CD4-positive, alpha-beta memory T cell (primary cell): ENCODE data around the gene COL1A1. TPM values are rescaled to one million over a fixed set of nuclear protein-coding genes. Genes with fewer than 3 reads are reported as not detected.

Source experiments
- CTCF ChIA-PET: fragments of 350-600 bp; sonication (Branson Sonifier 250); formaldehyde crosslinking; loops from one replicate; lab custom pipeline; 2021; ENCODE audit warnings: inconsistent platforms; ENCODE audit not compliant: partially characterized antibody; lab: Charles Lee
- POLR2A ChIA-PET: fragments of 350-600 bp; sonication (Branson Sonifier 250); formaldehyde crosslinking; loops from one replicate; lab custom pipeline; 2021; ENCODE audit not compliant: partially characterized antibody; lab: Charles Lee
- DNase-seq, 5 donors: peaks; one replicate each; pipeline versions ENCODE4 v3.0.0 to v3.0.0-alpha.2; 2020 to 2022; ENCODE audit warnings: mixed read lengths in 1 of 5
- H3K27ac ChIP-seq: one replicate; pipeline ENCODE4 v1.7.0; 2013; ENCODE audit warnings: low read depth, low read length
- H3K27me3 ChIP-seq: 2 replicates; pipeline ENCODE4 v1.7.0; 2013; ENCODE audit warnings: mild to moderate bottlenecking, low read length, moderate library complexity; ENCODE audit not compliant: insufficient read depth
- H3K36me3 ChIP-seq: 2 replicates; pipeline ENCODE4 v1.7.0; 2013; ENCODE audit warnings: mild to moderate bottlenecking, low read length, moderate library complexity; ENCODE audit not compliant: insufficient read depth
- H3K4me1 ChIP-seq: 2 replicates; pipeline ENCODE4 v1.7.0; 2013; ENCODE audit warnings: mild to moderate bottlenecking, low read length, moderate library complexity; ENCODE audit not compliant: insufficient read depth
- H3K4me3 ChIP-seq, 2 donors: one replicate each; pipeline ENCODE4 v1.7.0; 2013; ENCODE audit warnings: low read length in 2 of 2, mild to moderate bottlenecking in 1 of 2
- H3K9me3 ChIP-seq, 2 donors: one replicate each; pipeline ENCODE4 v1.7.0; 2013; ENCODE audit warnings: low read length in 2 of 2, control low read depth in 1 of 2; ENCODE audit not compliant: control insufficient read depth in 1 of 2
- H3K27ac Mint-ChIP-seq, 7 donors: one replicate each; pipeline ENCODE4 v1.8.0; 2020 to 2021; ENCODE audit warnings: mixed read lengths in 7 of 7, mild to moderate bottlenecking in 6 of 7, inconsistent platforms in 3 of 7, moderate library complexity in 3 of 7
- H3K27me3 Mint-ChIP-seq, 2 donors: one replicate each; pipeline ENCODE4 v1.8.0; 2020 to 2021; ENCODE audit warnings: mixed read lengths in 2 of 2
- H3K36me3 Mint-ChIP-seq, 2 donors: one replicate each; pipeline ENCODE4 v1.8.0; 2020 to 2021; ENCODE audit warnings: mixed read lengths in 2 of 2, inconsistent platforms in 1 of 2, mild to moderate bottlenecking in 1 of 2
- H3K4me1 Mint-ChIP-seq, 4 donors: one replicate each; pipeline ENCODE4 v1.8.0; 2020 to 2021; ENCODE audit warnings: mixed read lengths in 4 of 4, mild to moderate bottlenecking in 1 of 4
- H3K4me3 Mint-ChIP-seq, 8 donors: one replicate each; pipeline ENCODE4 v1.8.0; 2020 to 2021; ENCODE audit warnings: mixed read lengths in 8 of 8, mild to moderate bottlenecking in 7 of 8, moderate library complexity in 6 of 8, inconsistent platforms in 3 of 8
- H3K9me3 Mint-ChIP-seq, 8 donors: one replicate each; pipeline ENCODE4 v1.8.0; 2020 to 2021; ENCODE audit warnings: mixed read lengths in 8 of 8, mild to moderate bottlenecking in 5 of 8, inconsistent platforms in 3 of 8, moderate library complexity in 1 of 8
- intact Hi-C: fragments of 100-400 bp; cut with micrococcal nuclease; formaldehyde crosslinking; loops from one replicate; pipeline ENCODE4 v1.15.1; 2023
- polyA plus RNA-seq, 2 donors: library from polyadenylated mRNA; unstranded; fragments of 300-500 nt; fragmentation: Illumina TruSeq; gene quantifications; one replicate each; pipeline ENCODE4 v1.2.3, GENCODE V29; 2021
- total RNA-seq, 2 experiments: library from RNA; stranded (reverse); gene quantifications; one replicate each; pipeline ENCODE4 v1.2.3, GENCODE V29; 2021

The COL1A1 gene
- total and polyA plus RNA-seq, 4 experiments from 2014 or later, result 1.0 to 1.6 TPM; not detected in 2

DNA sequence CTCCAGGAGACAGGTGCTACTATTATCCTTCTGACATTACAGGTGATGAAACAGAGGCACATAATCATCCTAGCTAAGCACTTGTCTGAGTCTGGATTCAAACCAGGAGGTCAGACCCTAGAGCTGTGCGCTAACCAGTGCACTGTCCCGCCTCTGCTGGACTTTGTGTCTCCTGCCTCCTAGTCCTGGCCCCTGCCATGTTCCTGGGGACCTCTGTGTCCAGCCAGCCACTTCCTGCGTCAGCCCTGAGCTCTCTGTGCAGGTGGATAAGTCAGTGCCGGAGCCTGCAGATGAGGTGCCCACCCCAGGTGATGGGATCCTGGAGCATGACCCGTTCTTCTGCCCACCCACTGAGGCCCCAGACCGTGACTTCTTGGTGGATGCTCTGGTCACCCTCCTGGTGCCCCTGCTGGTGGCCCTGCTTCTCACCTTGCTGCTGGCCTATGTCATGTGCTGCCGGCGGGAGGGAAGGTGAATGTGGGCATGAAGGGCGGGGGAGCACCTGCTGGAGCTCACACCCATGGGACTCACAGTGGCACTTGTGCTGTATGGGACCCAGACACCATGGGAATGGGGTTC is 31.5 kb downstream of the COL1A1 start:
- H3K4me1 Mint-ChIP-seq, result peaks cover 10 to 19% (median 11%) of the 10 kb centered on the region in 4 donors
- CTCF ChIA-PET, result interaction anchor here (0.6 to 5.3 kb wide), 24 partner anchors 8 to 1114 kb away, joined by 3 to 38 read pairs (median 5); no protein-coding TSS in a partner anchor
- no peak overlapping the region for H3K4me3 Mint-ChIP-seq
- H3K27ac ChIP-seq, result no peak overlapping the region
- no peaks in the 10 kb centered on the region for H3K9me3 ChIP-seq
- H3K9me3 Mint-ChIP-seq, result peaks cover 0 to 3% (median 0%) of the 10 kb centered on the region in 8 donors
- no peaks in the 10 kb centered on the region for H3K36me3 ChIP-seq
- DNase-seq, result no peak
- intact Hi-C loops, result loop anchor here (1.0 kb wide), 1 partner anchor 28 kb away; no protein-coding TSS in a partner anchor
- H3K36me3 Mint-ChIP-seq, result peaks cover 0 to 3% of the 10 kb centered on the region in 2 donors
- POLR2A ChIA-PET, result interaction anchor here (0.6 to 2.4 kb wide), 7 partner anchors 9 to 76 kb away, joined by 3 to 7 read pairs (median 3); no protein-coding TSS in a partner anchor
- peak overlapping the region in 1 of 7 donors; percentile 85 for H3K27ac Mint-ChIP-seq
- peaks cover 10% of the 10 kb centered on the region for H3K4me1 ChIP-seq
- H3K4me3 ChIP-seq, result no peak overlapping the region
- H3K27me3 Mint-ChIP-seq, result peaks cover 2 to 3% of the 10 kb centered on the region in 2 donors
- no peaks in the 10 kb centered on the region for H3K27me3 ChIP-seq

DNA sequence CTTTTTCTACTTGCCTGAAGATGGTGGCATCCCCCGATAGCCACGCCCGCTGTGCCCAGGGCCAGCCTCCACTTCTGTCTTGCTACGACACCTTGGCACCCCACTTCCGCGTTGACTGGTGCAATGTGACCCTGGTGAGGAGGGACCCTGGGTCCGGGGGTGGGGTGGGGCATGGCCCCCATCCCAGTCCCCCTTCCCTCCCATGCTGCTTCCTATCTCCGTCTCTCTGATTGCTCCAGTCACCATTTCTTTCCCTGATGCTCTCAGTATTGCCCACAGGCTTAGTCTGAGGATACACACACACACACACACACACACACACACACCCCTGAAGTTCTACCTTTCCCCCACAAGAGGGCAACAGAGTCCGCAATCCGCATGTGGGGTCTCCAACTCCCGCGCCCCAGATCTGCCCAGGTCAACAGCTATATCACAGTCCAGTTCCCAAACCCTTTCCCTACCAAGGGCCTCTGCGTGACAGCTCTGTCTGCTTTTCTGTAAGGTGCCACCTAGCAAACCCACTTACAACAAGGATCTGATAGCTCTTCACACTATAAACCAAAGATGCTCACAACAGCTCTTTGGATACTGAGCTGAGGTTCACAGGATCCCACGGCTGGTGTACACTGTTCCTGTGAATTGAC is 32.2 kb downstream of the COL1A1 start:
- DNase-seq, result peak; percentile 71 to 81 (median 72)
- H3K27me3 Mint-ChIP-seq, result peaks cover 2 to 3% of the 10 kb centered on the region in 2 donors
- ChIA-PET POLR2A (interaction anchor here (0.6 to 2.4 kb wide), 6 partner anchors 9 to 75 kb away, joined by 3 to 7 read pairs (median 4); no protein-coding TSS in a partner anchor), CTCF (interaction anchor here (0.6 to 5.3 kb wide), 22 partner anchors 8 to 172 kb away, joined by 3 to 38 read pairs (median 5); no protein-coding TSS in a partner anchor)
- peak overlapping the region; percentile 25 to 87 (median 65) for H3K4me3 Mint-ChIP-seq
- H3K27me3 ChIP-seq, result no peaks in the 10 kb centered on the region
- peaks cover 0 to 3% (median 0%) of the 10 kb centered on the region in 8 donors for H3K9me3 Mint-ChIP-seq
- H3K4me1 ChIP-seq, result peaks cover 10% of the 10 kb centered on the region
- H3K36me3 Mint-ChIP-seq, result peaks cover 0 to 3% of the 10 kb centered on the region in 2 donors
- no peaks in the 10 kb centered on the region for H3K36me3 ChIP-seq
- intact Hi-C loops, result loop anchor here (1.0 kb wide), 1 partner anchor 29 kb away; no protein-coding TSS in a partner anchor
- H3K27ac ChIP-seq, result no peak overlapping the region
- H3K4me1 Mint-ChIP-seq, result peaks cover 10 to 19% (median 11%) of the 10 kb centered on the region in 4 donors
- no peaks in the 10 kb centered on the region for H3K9me3 ChIP-seq
- peak overlapping the region in 1 of 2 donors; percentile 35 for H3K4me3 ChIP-seq
- peak overlapping the region; percentile 37 to 89 (median 81) for H3K27ac Mint-ChIP-seq

DNA sequence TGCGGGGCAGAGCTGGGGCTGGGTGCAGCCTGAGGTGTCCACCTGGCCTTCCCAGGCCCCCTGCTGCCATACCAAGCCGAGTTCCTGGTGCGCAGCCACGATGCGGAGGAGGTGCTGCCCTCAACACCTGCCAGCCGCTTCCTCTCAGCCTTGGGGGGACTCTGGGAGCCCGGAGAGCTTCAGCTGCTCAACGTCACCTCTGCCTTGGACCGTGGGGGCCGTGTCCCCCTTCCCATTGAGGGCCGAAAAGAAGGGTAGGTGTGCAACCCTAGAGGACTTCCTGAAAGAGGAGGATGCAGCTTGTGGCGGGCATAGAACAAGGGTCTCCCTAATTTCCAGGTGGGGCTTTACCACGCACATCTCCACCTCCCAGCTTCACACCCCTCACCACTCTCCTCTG is 33.1 kb downstream of the COL1A1 start:
- Mint-ChIP-seq H3K4me3 (peak overlapping the region in 2 of 8 donors; percentile 74 to 76), H3K36me3 (peaks cover 0 to 3% of the 10 kb centered on the region in 2 donors), H3K4me1 (peaks cover 10 to 24% (median 11%) of the 10 kb centered on the region in 4 donors), H3K27me3 (peaks cover 2 to 3% of the 10 kb centered on the region in 2 donors), H3K9me3 (peaks cover 0 to 3% (median 0%) of the 10 kb centered on the region in 8 donors), H3K27ac (peak overlapping the region in 5 of 7 donors; percentile 74 to 89 (median 85))
- peaks cover 10% of the 10 kb centered on the region for H3K4me1 ChIP-seq
- H3K9me3 ChIP-seq, result no peaks in the 10 kb centered on the region
- H3K36me3 ChIP-seq, result no peaks in the 10 kb centered on the region
- DNase-seq, result no peak
- intact Hi-C loops, result no loop called here
- ChIA-PET POLR2A (interaction anchor here (2.4 kb wide), 1 partner anchor 19 kb away, joined by 7 read pairs; no protein-coding TSS in a partner anchor), CTCF (interaction anchor here (1.0 to 3.3 kb wide), 7 partner anchors 10 to 129 kb away, joined by 3 to 28 read pairs (median 10); no protein-coding TSS in a partner anchor)
- H3K27me3 ChIP-seq, result no peaks in the 10 kb centered on the region
- H3K4me3 ChIP-seq, result no peak overlapping the region
- H3K27ac ChIP-seq, result no peak overlapping the region

DNA sequence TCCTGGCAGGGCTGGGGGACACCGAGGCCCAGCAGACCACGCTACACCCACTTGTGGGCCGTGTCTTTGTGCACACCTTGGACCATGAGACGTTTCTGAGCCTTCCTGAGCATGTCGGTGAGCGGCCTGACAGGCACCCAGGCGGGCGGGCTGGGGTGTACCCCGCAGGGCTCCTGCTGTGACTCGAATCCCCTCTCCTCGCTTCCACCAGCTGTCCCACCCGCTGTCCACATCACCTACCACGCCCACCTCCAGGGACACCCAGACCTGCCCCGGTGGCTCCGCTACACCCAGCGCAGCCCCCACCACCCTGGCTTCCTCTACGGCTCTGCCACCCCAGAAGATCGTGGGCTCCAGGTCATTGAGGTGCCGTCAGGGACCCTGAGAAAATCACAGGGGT is 34.1 kb downstream of the COL1A1 start:
- peaks cover 14% of the 10 kb centered on the region for H3K4me1 ChIP-seq
- intact Hi-C loops, result no loop called here
- Mint-ChIP-seq H3K27me3 (peaks cover 2 to 3% of the 10 kb centered on the region in 2 donors), H3K4me1 (peaks cover 13 to 30% (median 15%) of the 10 kb centered on the region in 4 donors), H3K36me3 (peaks cover 0 to 3% of the 10 kb centered on the region in 2 donors), H3K9me3 (peaks cover 0 to 3% (median 0%) of the 10 kb centered on the region in 8 donors), H3K27ac (no peak overlapping the region), H3K4me3 (no peak overlapping the region)
- no peak overlapping the region for H3K27ac ChIP-seq
- DNase-seq, result peak in 1 of 5 donors; percentile 17
- H3K9me3 ChIP-seq, result no peaks in the 10 kb centered on the region
- H3K36me3 ChIP-seq, result no peaks in the 10 kb centered on the region
- H3K4me3 ChIP-seq, result no peak overlapping the region
- POLR2A ChIA-PET, result no interaction called here
- CTCF ChIA-PET, result interaction anchor here (1.6 to 3.3 kb wide), 2 partner anchors 11 to 27 kb away, joined by 10 to 28 read pairs; no protein-coding TSS in a partner anchor
- no peaks in the 10 kb centered on the region for H3K27me3 ChIP-seq

DNA sequence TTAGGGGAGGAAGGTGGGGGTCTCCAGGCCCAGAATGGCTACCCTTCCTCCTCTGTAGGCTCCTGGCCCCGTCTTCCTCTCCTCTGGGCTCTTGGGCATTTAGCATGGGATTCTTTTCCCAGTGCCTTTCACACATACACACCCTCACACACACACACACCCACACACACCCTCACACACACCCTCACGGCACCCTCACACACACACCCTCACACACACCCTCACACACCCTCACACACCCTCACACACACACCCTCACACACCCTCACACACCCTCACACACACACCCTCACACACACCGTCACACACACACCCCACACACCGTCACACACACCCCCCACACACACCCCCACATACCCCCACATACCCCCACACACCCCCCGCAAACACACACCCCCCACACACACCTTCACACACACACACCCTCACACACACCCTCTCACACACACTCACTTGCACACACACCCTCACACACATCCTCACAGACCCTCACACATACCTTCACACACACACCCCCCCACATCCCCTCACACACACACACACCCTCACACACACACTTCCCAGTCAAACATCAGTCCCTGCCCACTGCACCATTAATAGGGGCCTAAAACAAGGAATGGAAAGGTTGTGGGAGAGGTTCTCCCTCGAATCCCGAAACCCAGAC is 34.8 kb downstream of the COL1A1 start:
- intact Hi-C loops, result no loop called here
- Histone ChIP-seq H3K27ac (no peak overlapping the region), H3K9me3 (no peaks in the 10 kb centered on the region), H3K4me3 (no peak overlapping the region), H3K27me3 (no peaks in the 10 kb centered on the region), H3K4me1 (peaks cover 21% of the 10 kb centered on the region), H3K36me3 (no peaks in the 10 kb centered on the region)
- H3K27me3 Mint-ChIP-seq, result peaks cover 2 to 3% of the 10 kb centered on the region in 2 donors
- peak in 1 of 5 donors; percentile 6 for DNase-seq
- peaks cover 0 to 3% (median 0%) of the 10 kb centered on the region in 8 donors for H3K9me3 Mint-ChIP-seq
- CTCF ChIA-PET, result interaction anchor here (1.6 to 3.3 kb wide), 2 partner anchors 11 to 28 kb away, joined by 7 to 28 read pairs; no protein-coding TSS in a partner anchor
- no peak overlapping the region for H3K4me3 Mint-ChIP-seq
- peaks cover 0 to 3% of the 10 kb centered on the region in 2 donors for H3K36me3 Mint-ChIP-seq
- peak overlapping the region in 2 of 7 donors; percentile 25 to 35 for H3K27ac Mint-ChIP-seq
- H3K4me1 Mint-ChIP-seq, result peaks cover 17 to 38% (median 21%) of the 10 kb centered on the region in 4 donors
- POLR2A ChIA-PET, result interaction anchor here (1.1 kb wide), 1 partner anchor 15 kb away, joined by 3 read pairs; no protein-coding TSS in a partner anchor

DNA sequence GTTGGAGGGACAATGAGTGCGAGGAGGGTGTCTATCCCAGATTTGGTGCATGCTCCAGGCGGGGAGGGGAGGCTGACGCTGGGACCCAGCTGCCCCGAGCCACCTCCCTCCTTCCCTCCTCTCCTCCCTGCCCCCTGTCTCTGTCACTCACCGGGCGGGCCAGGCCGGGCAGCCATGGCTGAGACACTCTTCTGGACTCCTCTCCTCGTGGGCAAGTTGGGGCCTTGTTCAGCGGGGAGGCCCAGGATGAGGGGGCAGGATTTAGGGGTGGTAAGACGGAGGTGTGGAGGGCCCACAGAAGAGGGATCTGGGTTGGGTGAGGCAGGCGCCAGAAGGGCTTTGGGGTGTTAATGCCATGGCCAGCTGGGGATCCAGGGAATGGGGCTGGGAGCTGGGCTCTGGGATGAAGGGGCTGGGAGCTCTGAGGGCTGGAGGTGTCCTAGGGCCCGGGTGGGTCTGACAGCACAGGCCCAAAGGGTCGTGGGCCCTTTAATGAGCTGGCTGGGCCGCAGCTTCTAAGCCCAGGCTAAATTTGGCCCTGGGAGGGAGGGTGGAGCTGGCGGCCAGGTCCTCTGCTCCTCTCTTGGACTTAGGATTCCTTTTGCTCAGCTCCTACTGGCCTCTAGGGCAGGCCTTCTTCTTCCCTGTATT is 35.4 kb downstream of the COL1A1 start, which contains the start of gene SGCA:
TSS of gene SGCA (plus strand) at position 139 of the 651 bp plus-strand sequence. CDS start at position 175, 36 bp downstream.
- Mint-ChIP-seq H3K4me1 (peaks cover 21 to 43% (median 26%) of the 10 kb centered on the region in 4 donors), H3K27ac (peak within 1 kb of the TSS in 5 of 7 donors; percentile 55 to 75 (median 63)), H3K36me3 (peaks cover 0 to 3% of the 10 kb centered on the region in 2 donors), H3K9me3 (peaks cover 0 to 3% (median 0%) of the 10 kb centered on the region in 8 donors), H3K4me3 (no peak within 1 kb of the TSS), H3K27me3 (peaks cover 2 to 3% of the 10 kb centered on the region in 2 donors)
- intact Hi-C loops, result no loop called here
- peak in 1 of 5 donors; percentile 9 for DNase-seq
- H3K27me3 ChIP-seq, result no peaks in the 10 kb centered on the region
- no peak within 1 kb of the TSS for H3K4me3 ChIP-seq
- ChIA-PET POLR2A (interaction anchor here (1.1 kb wide), 1 partner anchor 15 kb away, joined by 3 read pairs; no protein-coding TSS in a partner anchor), CTCF (interaction anchor here (1.2 to 1.6 kb wide), 3 partner anchors 27 to 72 kb away, joined by 3 to 7 read pairs (median 4); no protein-coding TSS in a partner anchor)
- peaks cover 25% of the 10 kb centered on the region for H3K4me1 ChIP-seq
- no peak within 1 kb of the TSS for H3K27ac ChIP-seq
- no peaks in the 10 kb centered on the region for H3K9me3 ChIP-seq
- no peaks in the 10 kb centered on the region for H3K36me3 ChIP-seq
